CD4-positive, alpha-beta T cell treated with Interferon alpha-2 for 1 hour (primary cell): ENCODE measurements around the gene SH3RF1.
"Not testable (repeated sequence)": the region's sequence is repeated elsewhere in the genome, so short reads cannot be mapped to it uniquely, and the experiment has no call there.

ENCODE experiments used
- DNase-seq, 2 donors: peaks; one replicate each; pipeline ENCODE4 v3.0.0-alpha.2; 2020 to 2022

SH3RF1 gene

DNA sequence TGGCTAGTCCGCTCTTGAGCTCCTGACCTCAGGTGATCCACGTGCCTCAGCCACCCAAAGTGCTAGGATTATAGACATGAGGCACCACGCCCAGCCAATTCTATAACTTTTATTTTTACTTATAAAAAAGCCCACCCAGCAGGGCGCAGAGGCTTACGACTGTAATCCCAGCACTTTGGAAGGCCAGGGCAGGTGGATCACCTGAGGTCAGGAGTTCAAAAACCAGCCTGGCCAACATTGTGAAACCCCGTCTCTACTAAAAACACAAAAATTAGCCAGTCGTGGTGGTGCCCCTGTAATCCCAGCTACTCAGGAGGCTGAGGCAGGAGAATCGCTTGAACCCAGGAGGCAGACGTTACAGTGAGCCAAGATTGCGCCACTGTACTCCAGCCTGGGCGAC is 73.5 kb downstream of the SH3RF1 start:
- not testable (repeated sequence) for DNase-seq

GRCh38 chr4:169195032-169195431 is 75.7 kb downstream of the SH3RF1 start:
- DNase-seq: no peak

GRCh38 chr4:169189968-169190367 is 80.8 kb downstream of the SH3RF1 start:
- DNase-seq: not testable (repeated sequence)

- DNase-seq: no peak
These were observed 81.4 kb downstream of the SH3RF1 start for GRCh38 chr4:169189372-169189771.

DNA sequence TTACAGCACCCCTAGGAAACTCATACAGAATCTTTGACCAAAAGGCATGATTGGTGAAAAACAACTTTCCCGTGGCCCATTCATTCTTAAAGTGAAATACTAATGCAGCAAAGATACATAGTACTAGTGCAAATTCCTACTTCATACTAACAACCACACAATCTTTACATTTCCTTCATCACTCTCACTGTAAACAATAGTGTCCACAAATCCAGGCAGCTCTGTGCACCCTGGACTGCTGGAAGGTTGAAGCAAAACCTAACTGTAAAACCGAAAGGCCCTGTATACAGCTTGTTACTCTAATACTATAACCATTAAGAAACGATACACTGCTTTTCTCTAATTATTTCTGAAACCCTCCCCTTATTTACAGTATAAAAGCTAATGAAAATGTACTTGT is 82.6 kb downstream of the SH3RF1 start:
- DNase-seq: no peak

DNA sequence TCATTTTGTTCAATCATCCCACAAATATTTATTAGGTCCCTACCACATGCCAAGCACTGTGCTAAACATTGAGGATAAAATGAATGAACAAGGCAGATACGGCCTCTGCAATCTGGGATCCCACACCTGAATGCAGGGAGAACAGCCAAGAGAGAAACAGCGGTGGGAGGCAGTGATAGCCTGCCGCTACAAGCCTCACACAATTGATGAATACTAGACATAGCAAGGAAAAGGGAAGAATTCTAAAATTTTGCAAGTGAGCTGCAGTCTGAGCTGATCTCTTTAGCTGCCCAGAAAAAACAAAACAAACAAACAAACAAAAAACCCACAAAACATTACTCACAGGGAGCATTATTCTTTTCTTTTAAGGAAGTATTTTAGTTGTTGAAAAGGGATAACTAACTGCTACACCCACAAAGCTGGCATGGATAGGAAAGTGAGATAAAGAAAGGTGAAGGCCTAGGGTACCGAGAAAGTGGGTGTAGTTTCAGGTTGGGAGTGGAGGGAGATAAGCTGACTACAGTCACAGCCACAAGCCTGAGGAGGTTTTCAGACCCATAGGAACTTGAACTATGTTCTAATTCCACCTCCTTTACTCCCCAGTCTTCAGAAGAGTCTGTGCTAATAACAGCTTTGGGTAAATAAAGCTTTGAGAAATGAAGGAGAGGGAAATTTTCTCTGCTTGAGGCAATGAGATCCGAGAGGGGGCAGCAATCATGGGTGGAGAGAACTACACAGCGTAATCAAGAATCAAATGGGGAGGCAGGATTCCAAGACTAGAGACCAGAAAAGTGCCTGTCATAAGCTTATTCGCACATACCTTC is 85.4 kb downstream of the SH3RF1 start:
- DNase-seq: no peak

DNA sequence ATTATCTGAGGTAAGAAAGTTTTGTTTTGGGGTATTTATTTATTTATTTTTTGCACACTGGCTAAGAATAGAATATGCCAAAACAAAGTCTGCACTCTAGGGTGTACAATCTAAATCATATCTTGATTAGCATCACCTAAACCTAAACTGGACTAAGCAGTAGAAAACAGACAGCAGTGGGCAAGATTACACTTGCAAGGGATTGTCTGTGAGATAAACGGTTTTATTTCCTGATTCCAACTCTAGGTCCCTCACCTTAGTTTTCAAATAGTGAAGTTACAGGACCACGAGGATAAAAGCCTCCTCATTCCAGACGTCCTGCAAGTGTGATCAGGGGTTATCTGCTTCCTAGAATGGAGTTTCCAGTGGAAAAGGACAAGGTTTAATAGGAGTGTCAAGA is 86.1 kb downstream of the SH3RF1 start:
- DNase-seq: no peak

GRCh38 chr4:169184236-169184635 is 86.5 kb downstream of the SH3RF1 start:
- no peak for DNase-seq

- DNase-seq: no peak
These were observed 87.2 kb downstream of the SH3RF1 start for GRCh38 chr4:169183581-169183980.

- no peak for DNase-seq
These were observed 90.9 kb downstream of the SH3RF1 start for GRCh38 chr4:169179609-169180521.

GRCh38 chr4:169178092-169178491 is 92.7 kb downstream of the SH3RF1 start:
- DNase-seq: not testable (repeated sequence)

GRCh38 chr4:169175476-169175875 is 95.3 kb downstream of the SH3RF1 start:
- DNase-seq: no peak

DNA sequence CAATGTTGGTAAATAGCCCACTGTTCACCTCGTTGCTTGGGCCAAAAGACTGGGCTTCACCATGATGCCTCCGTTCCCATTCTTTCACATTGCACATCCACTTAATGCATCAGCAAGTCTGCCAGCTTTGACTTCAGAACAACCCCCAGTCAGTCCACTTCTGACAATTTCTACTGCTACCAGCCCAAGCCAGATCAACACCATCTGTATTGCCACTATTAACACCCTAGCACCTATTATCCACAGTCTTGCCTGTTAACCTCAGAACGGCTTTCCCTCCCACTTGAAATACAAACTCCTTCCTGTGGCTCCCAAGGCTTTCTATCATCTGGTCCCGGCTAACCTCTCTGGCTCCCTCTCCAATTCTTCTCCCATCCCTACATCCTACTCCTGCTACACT is 95.7 kb downstream of the SH3RF1 start:
- no peak for DNase-seq

DNA sequence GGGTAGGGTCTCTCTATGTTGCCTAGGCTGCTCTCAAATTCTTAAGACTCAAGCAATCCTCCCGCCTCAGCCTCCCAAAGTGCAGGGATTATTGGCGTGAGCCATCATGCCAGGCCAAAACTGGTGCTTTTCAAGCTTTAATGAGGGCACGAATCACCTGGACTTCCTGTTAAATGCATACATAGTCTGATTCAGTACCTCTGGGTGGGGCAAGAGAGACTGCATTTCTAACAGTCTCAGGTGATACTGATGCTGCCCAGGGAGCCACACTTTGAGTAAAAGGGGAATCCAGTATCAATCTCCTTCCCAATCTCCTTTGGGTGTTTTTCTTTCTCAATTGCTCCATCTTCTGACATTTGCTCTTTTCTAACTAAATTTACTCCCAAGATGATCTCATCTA is 96.5 kb downstream of the SH3RF1 start:
- no peak for DNase-seq

DNA sequence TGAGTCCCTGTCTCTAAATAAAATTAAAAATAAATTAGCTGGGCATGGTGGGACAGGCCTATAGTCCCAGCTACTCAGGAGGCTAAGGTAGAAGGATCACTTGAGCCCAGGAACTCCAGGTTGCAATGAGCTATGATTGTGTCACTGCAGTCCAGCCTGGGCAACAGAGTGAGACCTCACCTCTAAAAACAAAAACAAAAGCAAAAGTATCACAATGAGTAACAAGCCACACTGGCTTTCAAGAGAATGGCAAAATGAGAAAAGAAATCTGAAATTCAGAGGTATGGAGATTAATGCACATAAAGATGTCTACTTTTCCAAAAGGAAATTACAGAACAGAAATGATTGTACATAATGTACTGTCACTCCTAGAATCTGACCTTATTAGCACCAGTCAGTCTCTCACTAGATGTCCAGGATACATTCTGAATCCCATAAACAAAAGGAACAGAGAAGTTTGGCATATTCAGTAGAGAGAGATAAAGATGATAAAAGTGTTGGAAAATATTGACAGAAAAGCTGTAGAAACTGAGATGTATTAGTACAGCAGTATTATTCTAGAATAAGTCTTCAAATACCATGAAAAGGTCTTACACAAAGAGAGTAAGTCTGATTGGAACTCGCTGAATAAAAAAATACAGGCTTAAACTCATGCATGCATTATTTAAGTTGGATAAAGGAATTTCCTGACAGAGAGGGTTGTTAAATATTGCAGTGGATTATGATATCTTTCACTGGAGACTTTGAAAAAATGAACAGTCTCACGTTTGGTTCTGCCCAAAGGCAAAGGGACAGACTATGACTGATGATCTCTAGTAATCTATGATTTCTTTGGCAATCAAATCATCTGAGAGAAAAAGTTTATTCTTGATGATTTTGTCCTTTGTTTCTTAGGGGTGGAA is 102.5 kb downstream of the SH3RF1 start:
- no peak for DNase-seq

GRCh38 chr4:169164669-169165415 is 105.9 kb downstream of the SH3RF1 start:
- DNase-seq: no peak

DNA sequence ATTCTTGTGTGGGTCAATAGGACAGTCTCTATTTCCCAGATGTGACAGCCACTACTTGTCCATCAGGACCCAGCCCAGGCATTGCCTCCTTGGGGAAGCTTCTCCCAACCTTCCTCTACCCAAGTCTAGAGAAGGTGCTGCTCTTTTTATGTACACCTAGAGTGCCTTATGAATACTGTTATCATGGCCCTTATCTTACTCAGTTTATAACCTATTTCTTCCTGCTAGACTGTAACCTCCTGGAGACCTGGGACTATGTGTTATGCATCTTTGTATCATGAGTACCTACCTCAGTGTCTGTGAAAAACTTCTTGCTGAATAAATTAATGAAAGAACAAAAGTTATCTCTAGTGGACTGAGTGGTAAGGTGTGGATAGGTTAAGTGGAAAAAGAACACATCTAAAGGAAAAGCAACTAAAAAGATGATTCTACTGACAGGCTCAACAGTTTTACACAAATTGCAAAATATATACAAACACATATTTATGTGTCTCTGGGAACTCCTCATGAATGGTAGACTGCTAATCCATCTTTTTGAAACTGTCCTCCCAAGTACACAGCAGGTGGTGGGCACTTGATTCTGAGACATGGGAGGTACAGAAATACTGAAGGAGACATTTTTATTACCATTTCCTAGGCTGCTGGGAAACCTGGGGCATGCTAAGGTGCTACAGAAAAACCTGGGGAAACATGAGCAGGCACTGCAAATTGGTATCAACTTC is 106.6 kb downstream of the SH3RF1 start:
- no peak for DNase-seq

- no peak for DNase-seq
These were observed 107.3 kb downstream of the SH3RF1 start for GRCh38 chr4:169163495-169163894.

DNA sequence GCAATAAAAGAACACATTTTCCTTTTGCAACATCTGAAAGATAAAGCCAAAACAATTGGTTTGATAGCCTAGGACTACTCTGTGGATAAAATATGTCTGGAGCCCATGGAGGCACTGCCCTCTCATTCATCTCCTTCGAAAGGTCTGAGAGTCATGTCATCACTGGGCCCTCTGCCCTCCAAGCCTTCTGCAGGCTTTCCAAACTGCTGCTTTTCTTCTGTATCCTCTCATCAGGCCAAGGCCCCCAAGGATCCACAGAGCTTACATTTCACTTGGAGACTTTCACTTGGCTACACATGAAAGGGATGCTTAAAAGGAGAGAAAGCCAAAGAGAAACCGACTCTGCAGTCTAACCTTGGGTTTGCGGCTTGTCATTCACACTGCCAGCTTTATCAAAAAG is 109.9 kb downstream of the SH3RF1 start:
- no peak for DNase-seq

GRCh38 chr4:169159624-169160171 is 111.1 kb downstream of the SH3RF1 start:
- DNase-seq: no peak

DNA sequence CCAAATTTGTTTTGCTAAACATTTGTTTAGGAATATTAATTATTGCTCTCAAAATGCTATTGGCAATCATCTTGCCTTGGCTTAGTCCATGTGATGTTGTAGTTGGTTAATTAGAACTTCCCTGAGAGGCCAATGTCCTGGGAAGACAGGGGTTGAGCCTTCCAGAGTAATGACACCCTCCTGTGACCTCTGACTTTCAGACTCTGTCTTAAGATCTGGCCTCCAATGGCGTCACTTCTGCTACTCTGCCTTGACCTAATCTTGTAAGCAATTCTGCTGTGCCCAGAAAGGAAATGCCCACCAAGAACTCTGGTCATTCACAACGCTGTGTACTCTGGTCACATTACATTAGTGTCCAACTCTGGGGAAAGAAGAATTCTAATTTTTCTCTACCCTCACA is 111.9 kb downstream of the SH3RF1 start:
- no peak for DNase-seq
